ENCODE results near the gene SGCA.
A peak's percentile ranks its signal among the peaks of the same experiment; 100 is the strongest.

Gene SGCA

DNA sequence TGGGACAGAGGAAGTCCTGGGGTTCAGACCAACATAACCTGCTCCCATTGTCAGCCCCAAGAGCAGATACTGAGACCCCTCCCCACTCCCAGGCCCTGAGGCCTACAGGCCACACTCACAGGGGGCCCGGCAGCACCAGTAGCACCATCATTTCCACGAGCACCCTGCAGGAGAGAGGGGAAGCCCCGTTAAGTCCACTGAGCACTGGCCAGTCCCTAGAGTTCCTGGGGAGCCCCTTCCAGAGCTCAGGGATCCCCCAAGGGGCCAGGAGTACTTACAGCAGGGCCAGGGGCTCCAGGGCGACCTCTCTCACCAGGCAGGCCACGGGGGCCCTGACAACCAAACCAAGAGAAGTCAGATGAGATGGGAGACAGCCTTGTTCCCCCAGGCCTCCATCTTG is 30.2 kb downstream of the SGCA start:
- no peak for DNase-seq

DNA sequence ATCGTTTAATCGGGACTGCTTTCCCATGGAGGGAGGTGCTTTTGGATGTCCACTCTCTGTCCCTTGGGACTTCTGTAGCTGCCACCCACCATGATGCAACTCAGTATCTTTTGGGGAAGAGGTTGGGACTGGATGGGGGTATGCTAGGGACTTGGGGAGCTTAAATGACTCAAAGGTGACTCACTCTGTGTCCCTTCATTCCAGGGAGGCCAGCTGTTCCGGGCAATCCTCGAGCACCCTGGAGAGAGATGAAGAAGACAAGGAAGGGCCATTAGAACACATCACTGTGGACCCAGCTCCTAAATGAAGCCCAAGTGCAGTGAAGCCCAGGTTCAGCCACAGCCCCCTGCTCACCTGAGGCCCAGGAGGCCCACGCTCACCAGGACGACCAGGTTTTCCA is 31.0 kb downstream of the SGCA start:
- no peak for DNase-seq

DNA sequence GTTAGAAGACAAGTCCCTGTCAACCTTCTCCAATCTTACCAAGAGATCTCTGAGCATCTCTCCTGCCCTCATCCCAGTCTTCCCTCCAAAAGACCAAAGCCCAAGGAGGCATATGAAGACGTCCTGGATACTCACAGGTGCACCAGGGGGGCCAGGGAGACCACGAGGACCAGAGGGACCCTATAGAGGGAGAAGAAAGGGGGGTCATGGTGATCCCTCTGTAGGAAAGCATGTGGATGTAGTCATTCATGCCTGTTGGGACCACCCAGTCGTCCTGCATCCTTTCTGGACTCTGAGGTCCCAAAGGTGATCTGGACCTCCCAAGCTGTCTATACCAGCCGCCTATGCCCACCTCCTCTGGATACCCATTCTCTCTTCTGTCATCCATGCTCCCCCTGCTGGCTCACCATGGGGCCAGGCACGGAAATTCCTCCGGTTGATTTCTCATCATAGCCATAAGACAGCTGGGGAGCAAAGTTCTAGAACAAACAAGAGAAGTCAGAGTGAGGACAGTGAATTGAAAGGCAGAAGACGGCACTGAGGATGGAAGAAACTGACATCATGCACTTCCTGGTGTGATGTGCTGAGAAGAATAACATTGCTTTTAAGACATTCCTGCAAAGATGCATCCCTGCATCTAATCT is 32.3 kb downstream of the SGCA start:
- DNase-seq = peak; percentile 37

GRCh38 chr17:50199211-50199802 is 33.5 kb downstream of the SGCA start:
- DNase-seq = no peak

DNA sequence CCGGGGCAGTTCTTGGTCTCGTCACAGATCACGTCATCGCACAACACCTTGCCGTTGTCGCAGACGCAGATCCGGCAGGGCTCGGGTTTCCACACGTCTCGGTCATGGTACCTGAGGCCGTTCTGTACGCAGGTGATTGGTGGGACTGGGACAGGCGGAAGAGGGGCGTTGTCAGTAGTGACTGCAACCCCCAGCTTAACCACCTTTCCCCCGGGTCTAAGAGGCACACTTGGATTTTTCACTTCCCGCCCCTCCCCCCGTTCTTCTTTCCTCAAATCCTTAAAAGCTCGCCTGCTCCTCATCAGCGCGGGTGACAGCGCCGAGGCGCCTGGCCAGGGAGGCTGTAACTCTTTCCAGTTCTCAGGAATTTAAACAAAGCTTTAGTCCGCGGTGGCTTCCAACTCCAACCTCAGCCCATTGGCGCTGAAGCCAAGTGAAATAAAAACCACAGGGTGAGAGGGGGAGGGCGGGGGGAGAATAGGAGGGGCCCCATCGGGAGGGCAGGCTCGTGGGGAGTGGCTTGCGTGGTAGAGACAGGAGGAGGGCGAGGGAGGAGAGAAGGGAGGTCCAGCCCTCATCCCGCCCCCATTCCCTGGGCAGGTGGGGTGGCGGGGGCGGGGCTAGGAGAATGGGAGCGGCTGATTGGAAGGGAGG is 34.1 kb downstream of the SGCA start:
- peak; percentile 65 for DNase-seq

DNA sequence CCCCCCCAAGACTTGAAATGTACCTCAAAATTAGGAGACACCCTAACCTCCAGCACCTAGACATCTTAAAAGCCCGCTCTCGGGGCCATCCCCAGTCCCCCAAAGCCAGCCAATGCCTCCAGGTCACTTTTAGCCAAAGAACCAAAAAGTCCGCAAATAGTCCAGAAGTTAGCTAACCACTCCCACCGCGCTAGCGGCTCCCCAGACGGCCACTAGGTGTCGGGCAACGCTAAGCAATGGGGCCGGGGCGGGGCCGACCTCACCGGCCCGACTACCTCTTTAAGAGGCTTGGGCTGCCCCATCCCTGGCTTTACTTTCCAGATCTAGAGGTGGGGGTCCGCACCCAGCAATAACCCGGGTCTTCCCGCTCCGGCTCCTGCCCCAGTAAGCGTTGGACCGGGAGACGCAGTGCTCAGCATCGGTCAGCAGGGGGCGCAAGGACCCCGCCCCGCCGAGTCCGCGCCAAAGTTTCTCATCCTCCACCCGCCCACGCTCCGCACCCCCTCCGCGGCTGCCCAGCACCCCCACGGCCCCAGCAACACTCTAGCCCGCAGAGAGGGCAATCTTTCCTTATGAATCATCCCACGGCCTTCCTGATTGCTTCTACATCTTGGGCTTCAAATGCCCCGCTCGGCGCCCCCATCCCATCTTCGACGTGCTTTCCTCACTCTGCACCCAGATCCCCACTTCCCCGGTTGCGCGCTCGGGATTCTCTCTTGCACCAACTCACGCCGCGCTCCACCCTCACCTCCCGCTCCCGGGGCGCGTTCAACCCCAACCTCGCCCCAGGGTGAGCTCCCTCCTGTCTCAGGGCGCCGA is 34.9 kb downstream of the SGCA start:
- DNase-seq = peak; percentile 73

- DNase-seq = no peak
Observed at GRCh38 chr17:50201276-50201854, 35.6 kb downstream of the SGCA start, which contains the start of gene COL1A1. Gene COL1A1, minus strand, starts transcription at chr17:50201631. Its CDS starts 118 bp downstream, at chr17:50201513.

DNA sequence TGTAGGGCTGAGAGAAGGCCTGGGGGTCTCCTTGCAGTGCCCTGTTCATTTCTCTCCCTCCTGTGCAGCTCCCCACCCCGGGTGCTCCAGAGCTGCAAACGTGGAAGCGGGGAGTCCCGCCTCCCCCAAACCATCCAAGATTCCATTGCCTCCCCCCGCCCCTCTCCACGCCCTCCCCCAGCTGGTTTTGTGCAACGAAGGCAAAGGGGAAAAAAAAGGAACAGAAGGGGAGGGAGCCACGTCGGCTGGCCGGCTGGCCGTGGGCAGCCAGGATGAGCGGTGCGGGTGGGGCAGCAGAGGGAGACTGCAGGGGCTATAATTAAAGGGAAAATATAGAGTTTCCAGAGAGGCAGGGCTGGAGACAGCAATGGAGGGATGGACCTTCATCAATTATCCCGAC is 37.3 kb downstream of the SGCA start:
- no peak for DNase-seq

- no peak for DNase-seq
Observed at GRCh38 chr17:50203604-50204345, 38.0 kb downstream of the SGCA start.

- DNase-seq = no peak
Observed at GRCh38 chr17:50204431-50204830, 38.6 kb downstream of the SGCA start.

- DNase-seq = no peak
Observed at GRCh38 chr17:50205111-50205962, 39.5 kb downstream of the SGCA start.

DNA sequence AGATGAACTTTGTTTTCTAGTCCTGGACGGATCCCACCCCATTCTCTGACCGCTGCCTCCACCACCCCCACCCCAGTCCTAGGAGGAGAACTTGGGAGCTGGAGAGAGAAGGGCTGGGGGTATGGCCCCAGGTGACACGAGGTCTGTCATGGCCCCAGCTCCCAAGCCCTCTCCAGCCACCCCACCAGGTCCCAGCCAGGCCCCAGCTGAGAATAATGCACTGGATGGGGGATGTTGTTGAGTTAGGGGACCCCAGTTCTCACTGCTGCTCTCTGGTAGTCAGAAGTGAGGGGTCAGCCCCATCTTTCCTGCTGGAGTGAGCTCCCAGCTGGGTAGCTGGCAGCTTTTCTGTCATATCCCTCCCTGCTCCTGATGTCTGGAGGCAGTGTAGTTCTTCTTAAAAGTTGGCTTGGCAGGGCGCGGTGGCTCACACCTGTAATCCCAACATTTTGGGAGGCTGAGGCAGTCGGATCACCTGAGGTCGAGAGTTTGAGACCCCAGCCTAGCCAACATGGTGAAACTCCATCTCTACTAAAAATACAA is 40.2 kb downstream of the SGCA start:
- no peak for DNase-seq

- DNase-seq = peak; percentile 3
Observed at GRCh38 chr17:50206604-50207293, 40.9 kb downstream of the SGCA start.

GRCh38 chr17:50207315-50207714 is 41.5 kb downstream of the SGCA start:
- no peak for DNase-seq

- DNase-seq = no peak
Observed at GRCh38 chr17:50207792-50208567, 42.2 kb downstream of the SGCA start.

- no peak for DNase-seq
Observed at GRCh38 chr17:50208611-50209061, 42.8 kb downstream of the SGCA start.

- no peak for DNase-seq
Observed at GRCh38 chr17:50209133-50209471, 43.3 kb downstream of the SGCA start.

- no peak for DNase-seq
Observed at GRCh38 chr17:50209472-50210239, 43.9 kb downstream of the SGCA start.

Data from stimulated activated naive CD4-positive, alpha-beta T cell treated with Interleukin-2 at 50 U/mL for 16 hours (primary cell).